ENCODE measurements around the gene MB21D2. TPM values are rescaled to one million over a fixed set of nuclear protein-coding genes. Genes with fewer than 3 reads are reported as not detected.

MB21D2 gene
- total RNA-seq, 4 donors from 2014 or later = 1.5 to 3.8 (median 2.7) TPM

GRCh38 chr3:192758654-192759053, 159.0 kb downstream of the MB21D2 start:
- intact Hi-C loops (cut with DNase I; ENCODE audit: low total_unique reads) = no loop called here
- ATAC-seq (no peak), DNase-seq (no peak)
- Histone ChIP-seq H3K36me3 (no peaks in the 10 kb centered on the region), H3K27ac (no peak overlapping the region), H3K4me3 (no peak overlapping the region), H3K4me1 (no peaks in the 10 kb centered on the region), H3K9me3 (no peaks in the 10 kb centered on the region), H3K27me3 (no peaks in the 10 kb centered on the region)
- in situ Hi-C loops (cut with MboI; ENCODE audit: low sequenced_read_pairs in 4 of 4) = no loop called here
- no peak for TF ChIP-seq POLR2A (IDR thresholded peaks at IDR 0.05)

- Histone ChIP-seq H3K9me3 (no peaks in the 10 kb centered on the region), H3K4me3 (no peak overlapping the region), H3K27me3 (no peaks in the 10 kb centered on the region), H3K27ac (no peak overlapping the region), H3K4me1 (no peaks in the 10 kb centered on the region), H3K36me3 (no peaks in the 10 kb centered on the region)
- in situ Hi-C loops (cut with MboI; ENCODE audit: low sequenced_read_pairs in 4 of 4) = no loop called here
- TF ChIP-seq, protein P1, sequence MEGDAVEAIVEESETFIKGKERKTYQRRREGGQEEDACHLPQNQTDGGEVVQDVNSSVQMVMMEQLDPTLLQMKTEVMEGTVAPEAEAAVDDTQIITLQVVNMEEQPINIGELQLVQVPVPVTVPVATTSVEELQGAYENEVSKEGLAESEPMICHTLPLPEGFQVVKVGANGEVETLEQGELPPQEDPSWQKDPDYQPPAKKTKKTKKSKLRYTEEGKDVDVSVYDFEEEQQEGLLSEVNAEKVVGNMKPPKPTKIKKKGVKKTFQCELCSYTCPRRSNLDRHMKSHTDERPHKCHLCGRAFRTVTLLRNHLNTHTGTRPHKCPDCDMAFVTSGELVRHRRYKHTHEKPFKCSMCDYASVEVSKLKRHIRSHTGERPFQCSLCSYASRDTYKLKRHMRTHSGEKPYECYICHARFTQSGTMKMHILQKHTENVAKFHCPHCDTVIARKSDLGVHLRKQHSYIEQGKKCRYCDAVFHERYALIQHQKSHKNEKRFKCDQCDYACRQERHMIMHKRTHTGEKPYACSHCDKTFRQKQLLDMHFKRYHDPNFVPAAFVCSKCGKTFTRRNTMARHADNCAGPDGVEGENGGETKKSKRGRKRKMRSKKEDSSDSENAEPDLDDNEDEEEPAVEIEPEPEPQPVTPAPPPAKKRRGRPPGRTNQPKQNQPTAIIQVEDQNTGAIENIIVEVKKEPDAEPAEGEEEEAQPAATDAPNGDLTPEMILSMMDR (IDR thresholded peaks at IDR 0.05 in 4 of 5, conservative IDR thresholded peaks at IDR 0.05 in 1 of 5) = no peak
- no peak for TF ChIP-seq POLR2A (IDR thresholded peaks at IDR 0.05)
- intact Hi-C loops (cut with DNase I; ENCODE audit: low total_unique reads) = no loop called here
- no peak for DNase-seq
- ATAC-seq = no peak
These were observed 166.5 kb downstream of the MB21D2 start for GRCh38 chr3:192751148-192751547.

DNA sequence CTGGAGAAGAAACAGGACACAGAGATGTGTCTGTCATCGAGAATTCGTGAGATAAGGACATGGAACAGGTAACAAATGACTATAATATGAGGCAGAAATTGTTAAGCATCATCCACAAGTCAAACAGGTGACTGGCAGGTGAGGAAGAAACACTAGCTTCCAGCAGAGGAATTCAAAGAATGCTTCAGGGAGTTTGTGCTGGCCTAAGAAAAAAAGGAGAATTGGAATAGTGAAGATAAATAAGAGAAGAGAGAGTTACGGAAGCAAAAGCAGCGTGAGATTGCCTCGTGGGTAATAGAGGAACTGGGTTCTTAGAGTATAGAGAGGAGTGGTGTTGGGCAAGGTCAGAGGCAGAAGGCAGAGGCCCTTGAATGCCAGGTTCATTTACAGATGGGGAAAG, 167.5 kb downstream of the MB21D2 start:
- no peak for TF ChIP-seq POLR2A (IDR thresholded peaks at IDR 0.05)
- TF ChIP-seq, protein P1 (IDR thresholded peaks at IDR 0.05 in 4 of 5, conservative IDR thresholded peaks at IDR 0.05 in 1 of 5) = no peak
- DNase-seq (no peak), ATAC-seq (no peak)
- no peak overlapping the region for H3K4me3 ChIP-seq
- intact Hi-C loops (cut with DNase I; ENCODE audit: low total_unique reads) (no loop called here), in situ Hi-C loops (cut with MboI; ENCODE audit: low sequenced_read_pairs in 4 of 4) (no loop called here)
- no peaks in the 10 kb centered on the region for H3K4me1 ChIP-seq
- no peaks in the 10 kb centered on the region for H3K27me3 ChIP-seq
- H3K9me3 ChIP-seq = no peaks in the 10 kb centered on the region
- H3K27ac ChIP-seq = no peak overlapping the region
- H3K36me3 ChIP-seq = no peaks in the 10 kb centered on the region

- no peak for TF ChIP-seq POLR2A (IDR thresholded peaks at IDR 0.05)
- TF ChIP-seq, protein P1 (IDR thresholded peaks at IDR 0.05 in 4 of 5, conservative IDR thresholded peaks at IDR 0.05 in 1 of 5) = no peak
- no peak overlapping the region for H3K4me3 ChIP-seq
- H3K27ac ChIP-seq = no peak overlapping the region
- H3K9me3 ChIP-seq = no peaks in the 10 kb centered on the region
- ATAC-seq = no peak
- intact Hi-C loops (cut with DNase I; ENCODE audit: low total_unique reads) = no loop called here
- no peaks in the 10 kb centered on the region for H3K36me3 ChIP-seq
- no peaks in the 10 kb centered on the region for H3K27me3 ChIP-seq
- no peak for DNase-seq
- H3K4me1 ChIP-seq = no peaks in the 10 kb centered on the region
- in situ Hi-C loops (cut with MboI; ENCODE audit: low sequenced_read_pairs in 4 of 4) = no loop called here
These were observed 169.9 kb downstream of the MB21D2 start for GRCh38 chr3:192747746-192748145.

DNA sequence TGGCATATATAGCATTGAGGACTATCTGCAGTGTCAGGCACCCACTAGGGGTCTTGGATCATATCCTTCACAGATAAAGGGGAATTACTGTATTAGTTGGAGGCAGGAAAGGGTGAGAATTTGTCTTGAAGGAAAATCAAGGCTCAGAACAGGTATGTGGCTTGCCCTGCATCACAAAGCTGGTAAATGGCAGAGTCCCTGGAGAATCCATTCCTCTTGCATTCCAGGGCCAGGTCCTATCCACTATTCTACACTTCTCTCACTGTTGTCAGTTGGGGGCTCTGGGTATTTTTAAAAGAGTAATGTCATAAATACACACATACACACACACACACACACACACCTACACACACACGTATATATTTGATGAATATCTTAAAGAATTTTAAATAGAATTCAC, 170.5 kb downstream of the MB21D2 start:
- Histone ChIP-seq H3K4me3 (no peak overlapping the region), H3K4me1 (no peaks in the 10 kb centered on the region), H3K9me3 (no peaks in the 10 kb centered on the region), H3K27ac (no peak overlapping the region), H3K27me3 (no peaks in the 10 kb centered on the region), H3K36me3 (no peaks in the 10 kb centered on the region)
- in situ Hi-C loops (cut with MboI; ENCODE audit: low sequenced_read_pairs in 4 of 4) (no loop called here), intact Hi-C loops (cut with DNase I; ENCODE audit: low total_unique reads) (no loop called here)
- no peak for TF ChIP-seq POLR2A (IDR thresholded peaks at IDR 0.05)
- TF ChIP-seq, protein P1 (IDR thresholded peaks at IDR 0.05 in 4 of 5, conservative IDR thresholded peaks at IDR 0.05 in 1 of 5) = no peak
- ATAC-seq (no peak), DNase-seq (no peak)

Other genes with a start within 250 kb of the MB21D2 start
- 1 to 10 TPM in 1 of 4 donors, under 1 TPM in 3; 0.46 to 1.2 (median 0.72) TPM for gene FGF12, start 190.3 kb downstream of the MB21D2 start, total RNA-seq

Data from gastrocnemius medialis (tissue), 4 donors.